H1 (cell line): ENCODE results near the gene OXTR. TPM values are rescaled to one million over a fixed set of nuclear protein-coding genes. Genes with fewer than 3 reads are reported as not detected.
A peak's percentile ranks its signal among the peaks of the same experiment; 100 is the strongest.

Experiments used
- CTCF ChIA-PET: fragments of 300-600 bp; sonication (Branson Sonifier 250); formaldehyde crosslinking; loops from one replicate; lab custom pipeline; 2021; ENCODE audit not compliant: partially characterized antibody; lab: Charles Lee
- POLR2A ChIA-PET: fragments of 300-600 bp; sonication (Branson Sonifier 250); formaldehyde crosslinking; loops from one replicate; lab custom pipeline; 2021; ENCODE audit warnings: inconsistent platforms; ENCODE audit not compliant: partially characterized antibody; lab: Charles Lee
- DNase-seq, 2 experiments: peaks; one replicate each; pipeline versions ENCODE4 v3.0.0 to v3.0.0-alpha.2; 2010 to 2022; ENCODE audit warnings: low spot score in 2 of 2, low read depth in 1 of 2, mixed read lengths in 1 of 2
- FAIRE-seq: peaks from 2 replicates; lab custom pipeline; 2011; peaks lifted over from hg19 to GRCh38; lab: Jason Lieb, UNC
- H2AFZ ChIP-seq: 2 replicates; pipeline ENCODE4 v1.8.1; 2012; ENCODE audit warnings: low read length, inconsistent platforms
- H2AK5ac ChIP-seq: 2 replicates; pipeline ENCODE4 v1.6.1; 2013; ENCODE audit warnings: low read depth, low read length
- H2BK120ac ChIP-seq: replicated peaks from 2 replicates; pipeline ENCODE3; 2013; ENCODE audit warnings: low read depth, low read length, inconsistent platforms
- H2BK12ac ChIP-seq: 2 replicates; pipeline ENCODE4 v1.6.1; 2013; ENCODE audit warnings: low read depth, low read length
- H2BK15ac ChIP-seq: 2 replicates; pipeline ENCODE4 v1.6.1; 2013; ENCODE audit warnings: low read length
- H2BK20ac ChIP-seq: 2 replicates; pipeline ENCODE4 v1.6.1; 2013; ENCODE audit warnings: low read length
- H2BK5ac ChIP-seq: 2 replicates; pipeline ENCODE4 v1.6.1; 2013; ENCODE audit warnings: low read depth, low read length
- H3K14ac ChIP-seq: 2 replicates; pipeline ENCODE4 v1.6.1; 2013; ENCODE audit warnings: inconsistent platforms; ENCODE audit not compliant: insufficient read length
- H3K18ac ChIP-seq: 2 replicates; pipeline ENCODE4 v1.6.1; 2013; ENCODE audit warnings: low read length; ENCODE audit errors: extremely low read depth
- H3K23ac ChIP-seq: 2 replicates; pipeline ENCODE4 v1.6.1; 2013; ENCODE audit warnings: inconsistent platforms; ENCODE audit not compliant: insufficient read length
- H3K23me2 ChIP-seq: 2 replicates; pipeline ENCODE4 v1.6.1; 2013; ENCODE audit warnings: low read depth, low read length
- H3K27ac ChIP-seq: 2 replicates; pipeline ENCODE4 v1.6.1; 2011; ENCODE audit warnings: low read depth, low read length, inconsistent platforms
- H3K27me3 ChIP-seq, 4 experiments: replicated peaks in 1 of 4; 1 replicate in 1 of 4; 2 replicates in 3 of 4; pipeline versions ENCODE4 v1.6.1 to v1.8.1; 2011 to 2013; ENCODE audit warnings: low read length in 3 of 4, mild to moderate bottlenecking in 3 of 4, inconsistent platforms in 2 of 4, mixed read lengths in 2 of 4, moderate library complexity in 1 of 4; ENCODE audit not compliant: control insufficient read depth in 3 of 4, insufficient read depth in 3 of 4; ENCODE audit errors: extremely low read depth in 1 of 4
- H3K36me3 ChIP-seq, 4 experiments: 2 replicates each; pipeline versions ENCODE4 v1.6.1 to v1.8.1; 2011 to 2013; ENCODE audit warnings: mild to moderate bottlenecking in 4 of 4, low read length in 3 of 4, moderate library complexity in 2 of 4, control low read depth in 1 of 4, inconsistent platforms in 1 of 4; ENCODE audit not compliant: insufficient read depth in 4 of 4, control insufficient read depth in 2 of 4
- H3K4ac ChIP-seq: replicated peaks from 2 replicates; pipeline ENCODE3; 2013; ENCODE audit warnings: low read length, low read depth, mixed read lengths, inconsistent platforms; ENCODE audit not compliant: insufficient read length
- H3K4me1 ChIP-seq, 4 experiments: replicated peaks in 1 of 4; 1 replicate in 1 of 4; 2 replicates in 3 of 4; pipeline versions ENCODE4 v1.6.1 to v1.8.1; 2011 to 2013; ENCODE audit warnings: low read length in 3 of 4, inconsistent platforms in 2 of 4, mixed read lengths in 1 of 4; ENCODE audit not compliant: insufficient read depth in 4 of 4, control insufficient read depth in 3 of 4
- H3K4me2 ChIP-seq, 2 experiments: 2 replicates each; pipeline versions ENCODE4 v1.6.1 to v1.8.1; 2011 to 2013; ENCODE audit warnings: low read depth in 2 of 2, low read length in 2 of 2, control low read depth in 1 of 2, inconsistent platforms in 1 of 2, mild to moderate bottlenecking in 1 of 2; ENCODE audit not compliant: insufficient read depth in 1 of 2
- H3K4me3 ChIP-seq, 4 experiments: fragments of 200-600, 300-600 bp in 1 of 4; sonication (generic), shearing (Covaris generic), sonication (Bioruptor Twin) in 1 of 4; 2 replicates each; pipeline versions ENCODE4 v1.5.1 to v1.8.1; 2011 to 2016; ENCODE audit warnings: low read length in 4 of 4, low read depth in 3 of 4, control low read depth in 2 of 4, inconsistent platforms in 2 of 4, mild to moderate bottlenecking in 2 of 4, mixed read lengths in 1 of 4, moderate library complexity in 1 of 4; ENCODE audit not compliant: insufficient read depth in 2 of 4; ENCODE audit errors: extremely low read depth in 1 of 4
- H3K56ac ChIP-seq: replicated peaks from 2 replicates; pipeline ENCODE3; 2013; ENCODE audit warnings: low read depth, mild to moderate bottlenecking, mixed read lengths, low read length, inconsistent platforms; ENCODE audit not compliant: insufficient read length
- H3K79me1 ChIP-seq: 2 replicates; pipeline ENCODE4 v1.6.1; 2013; ENCODE audit warnings: low read depth, low read length, control low read depth
- H3K79me2 ChIP-seq, 2 experiments: 2 replicates each; pipeline versions ENCODE4 v1.6.1 to v1.8.1; 2012 to 2013; ENCODE audit warnings: low read length in 2 of 2, mild to moderate bottlenecking in 2 of 2, inconsistent platforms in 1 of 2; ENCODE audit not compliant: insufficient read depth in 2 of 2, control insufficient read depth in 1 of 2
- H3K9ac ChIP-seq, 4 experiments: replicated peaks in 1 of 4; 1 replicate in 1 of 4; 2 replicates in 3 of 4; pipeline versions ENCODE4 v1.6.1 to v1.8.1; 2011 to 2013; ENCODE audit warnings: low read depth in 3 of 4, low read length in 3 of 4, control low read depth in 2 of 4, mild to moderate bottlenecking in 2 of 4, moderate library complexity in 2 of 4, inconsistent platforms in 1 of 4; ENCODE audit errors: extremely low read depth in 1 of 4
- H3K9me3 ChIP-seq, 2 experiments: 2 replicates each; pipeline versions ENCODE4 v1.6.1 to v1.8.1; 2012 to 2013; ENCODE audit warnings: mild to moderate bottlenecking in 2 of 2, moderate library complexity in 2 of 2, control low read depth in 1 of 2, inconsistent platforms in 1 of 2, low read depth in 1 of 2, low read length in 1 of 2, mixed read lengths in 1 of 2; ENCODE audit not compliant: insufficient read depth in 2 of 2
- H4K20me1 ChIP-seq, 2 experiments: replicated peaks in 1 of 2; 2 replicates each; pipeline versions ENCODE3 to v1.8.1; 2011 to 2013; ENCODE audit warnings: inconsistent platforms in 2 of 2, low read length in 2 of 2, mild to moderate bottlenecking in 1 of 2; ENCODE audit not compliant: insufficient read depth in 2 of 2, control insufficient read depth in 1 of 2
- H4K5ac ChIP-seq: 2 replicates; pipeline ENCODE4 v1.6.1; 2013; ENCODE audit warnings: low read length, low read depth, mixed read lengths, inconsistent platforms; ENCODE audit not compliant: insufficient read length
- H4K8ac ChIP-seq: 2 replicates; pipeline ENCODE4 v1.8.0; 2013; ENCODE audit warnings: mild to moderate bottlenecking, moderate library complexity, low read length, inconsistent platforms; ENCODE audit not compliant: insufficient read depth; ENCODE audit errors: extremely low read depth
- H4K91ac ChIP-seq: replicated peaks from 2 replicates; pipeline ENCODE3; 2013; ENCODE audit warnings: low read length, mixed read lengths, inconsistent platforms; ENCODE audit not compliant: insufficient read length
- BRCA1 ChIP-seq: IDR thresholded peaks from 2 replicates; pipeline ENCODE4 v1.6.1; 2012; ENCODE audit warnings: low read depth, low read length, improper control_type of control experiment
- CBX8 ChIP-seq: fragments of 300-800, 300-1000 bp; sonication (generic); IDR thresholded peaks from 2 replicates; pipeline ENCODE4 v1.7.1; 2016; ENCODE audit warnings: low read depth, low read length, borderline replicate concordance
- CHD1 ChIP-seq: IDR thresholded peaks from 2 replicates; pipeline ENCODE4 v1.6.1; 2012; ENCODE audit warnings: low read depth, low read length, improper control_type of control experiment
- CREB1 ChIP-seq: IDR thresholded peaks from 2 replicates; pipeline ENCODE4 v1.6.1; 2012; ENCODE audit warnings: inconsistent platforms
- CTBP2 ChIP-seq: IDR thresholded peaks from 2 replicates; pipeline ENCODE4 v1.7.0; 2011; ENCODE audit warnings: borderline replicate concordance, mild to moderate bottlenecking, moderate library complexity, mixed read lengths, low read length; ENCODE audit not compliant: insufficient read depth, insufficient read length
- KDM4A ChIP-seq: IDR thresholded peaks from one replicate; pipeline ENCODE4 v1.7.1; 2012; ENCODE audit warnings: low read depth, mild to moderate bottlenecking, moderate library complexity, low read length, inconsistent platforms; ENCODE audit not compliant: severe bottlenecking
- MAX ChIP-seq: IDR thresholded peaks from 2 replicates; pipeline ENCODE4 v1.6.1; 2012; ENCODE audit warnings: inconsistent platforms
- PHF8 ChIP-seq: fragments of 200-600 bp; sonication (generic); conservative IDR thresholded peaks from 2 replicates; pipeline ENCODE4 v1.7.1; 2012; ENCODE audit warnings: low read depth, mild to moderate bottlenecking, inconsistent platforms, low read length, moderate library complexity
- SP1 ChIP-seq: IDR thresholded peaks from 2 replicates; pipeline ENCODE4 v1.6.1; 2011; ENCODE audit warnings: low read depth, low read length
- TAF1 ChIP-seq: IDR thresholded peaks from 2 replicates; pipeline ENCODE4 v1.6.1; 2011; ENCODE audit warnings: mild to moderate bottlenecking, low read depth, low read length
- TCF12 ChIP-seq: IDR thresholded peaks from 2 replicates; pipeline ENCODE4 v1.6.1; 2011; ENCODE audit warnings: low read depth, mild to moderate bottlenecking, low read length
- TEAD4 ChIP-seq: IDR thresholded peaks from 2 replicates; pipeline ENCODE4 v1.6.1; 2012; ENCODE audit warnings: low read depth, low read length, inconsistent platforms, mixed read lengths
- ZNF274 ChIP-seq: IDR thresholded peaks from 2 replicates; pipeline ENCODE4 v1.7.0; 2012; ENCODE audit warnings: low read length, borderline replicate concordance; ENCODE audit errors: extremely low read depth
- WGBS, 2 experiments: shearing (Covaris generic) in 1 of 2; methylation state at CpG; one replicate each; pipeline versions ENCODE4 v1.1.6 to v1.1.7; 2013 to 2015; ENCODE audit warnings: low lambda C conversion rate in 2 of 2, mixed read lengths in 2 of 2, inconsistent platforms in 1 of 2, low coverage in 1 of 2, missing lambda C conversion rate in 1 of 2; ENCODE audit not compliant: insufficient replicate concordance in 2 of 2, insufficient coverage in 1 of 2, insufficient read length in 1 of 2; ENCODE audit errors: extremely low coverage in 1 of 2, missing lambda C conversion rate in 1 of 2; 5-methylcytosine and 5-hydroxymethylcytosine counted together
- polyA plus RNA-seq, 7 experiments: library from polyadenylated mRNA; depleted of rRNA in 3 of 7; stranded (reverse) in 5 of 7; unstranded in 2 of 7; fragments of >200 nt in 5 of 7; fragments of 200-250 nt in 2 of 7; gene quantifications; 1 replicate in 5 of 7; 2 replicates in 1 of 7; 4 replicates in 1 of 7; pipeline versions ENCODE4 v1.2.1 to v1.2.3, GENCODE V29; 2011 to 2013; ENCODE audit warnings: missing spikeins in 2 of 7, mixed read lengths in 2 of 7
- total RNA-seq: library from RNA; stranded (reverse); fragmentation: NEBNext Ultra II Directional; extraction: Animal tissue kit (Norgen Biotek cat#: 25700); gene quantifications from 2 replicates; pipeline ENCODE4 v1.2.1, GENCODE V29; 2021

OXTR gene
- total and polyA plus RNA-seq, 2 of the 8 experiments (the other 6 are each of a cell fraction or from before 2014, with no cell fraction given), result 0.77 to 2.3 TPM

GRCh38 chr3:8762607-8763377 is 6.6 kb downstream of the OXTR start:
- H4K8ac ChIP-seq, result no peak overlapping the region
- H3K4ac ChIP-seq, result no peak overlapping the region
- POLR2A ChIA-PET, result interaction anchor here (0.8 kb wide), 1 partner anchor 17 kb away, joined by 3 read pairs; no protein-coding TSS in a partner anchor
- no peak overlapping the region for H2BK5ac ChIP-seq
- H3K27ac ChIP-seq, result no peak overlapping the region
- peaks cover 0 to 6% (median 3%) of the 10 kb centered on the region in 4 experiments; a peak in 5 of 7 replicates for H3K4me1 ChIP-seq
- H2AFZ ChIP-seq, result no peak overlapping the region
- H3K14ac ChIP-seq, result no peak overlapping the region
- no peaks in the 10 kb centered on the region for H3K79me2 ChIP-seq
- H2AK5ac ChIP-seq, result no peak overlapping the region
- H2BK15ac ChIP-seq, result no peak overlapping the region
- CTCF ChIA-PET, result interaction anchor here (0.5 to 2.0 kb wide), 10 partner anchors 9 to 150 kb away, joined by 3 to 8 read pairs (median 3); no protein-coding TSS in a partner anchor
- no peak overlapping the region for H2BK120ac ChIP-seq
- DNase-seq (peak in 1 of 2 experiments; percentile 34), FAIRE-seq (no peak)
- H3K23me2 ChIP-seq, result peaks cover 2% of the 10 kb centered on the region; the same call in 1 of the 2 replicates
- peaks cover 2 to 3% of the 10 kb centered on the region in 2 experiments for H4K20me1 ChIP-seq
- no peak overlapping the region for H3K4me3 ChIP-seq
- H3K36me3 ChIP-seq, result no peaks in the 10 kb centered on the region
- no peak overlapping the region for H3K9ac ChIP-seq
- H3K27me3 ChIP-seq, result peaks cover 10 to 24% (median 20%) of the 10 kb centered on the region in 4 experiments
- H3K18ac ChIP-seq, result no peak overlapping the region
- H2BK20ac ChIP-seq, result no peak overlapping the region
- no peak overlapping the region for H3K4me2 ChIP-seq
- H4K91ac ChIP-seq, result no peak overlapping the region
- no peak overlapping the region for H3K23ac ChIP-seq
- no peaks in the 10 kb centered on the region for H3K79me1 ChIP-seq
- H2BK12ac ChIP-seq, result no peak overlapping the region
- H4K5ac ChIP-seq, result no peak overlapping the region
- H3K9me3 ChIP-seq, result no peaks in the 10 kb centered on the region
- H3K56ac ChIP-seq, result no peak overlapping the region
- WGBS, 2 experiments, result 81% methylated on average over 11 of the region's 11 CpGs; no CpG with 5 or more reads in 1 of the 2 experiments
- no peak for TF ChIP-seq KDM4A
- no peak for TF ChIP-seq PHF8
- TF ChIP-seq MAX, result no peak
- no peak for TF ChIP-seq SP1
- no peak for TF ChIP-seq CREB1
- TF ChIP-seq ZNF274, result no peak
- no peak for TF ChIP-seq CTBP2
- no peak for TF ChIP-seq TAF1
- no peak for TF ChIP-seq BRCA1
- TF ChIP-seq CBX8, result no peak
- TF ChIP-seq TCF12, result no peak
- no peak for TF ChIP-seq TEAD4
- no peak for TF ChIP-seq CHD1
